Liver (tissue), 3 donors: ENCODE measurements around the gene RAB27B.

ENCODE experiments used
- CTCF ChIP-seq: fragments of 150-350 bp; IDR thresholded peaks from 2 replicates; pipeline ENCODE4 v1.5.1; 2017; ENCODE audit warnings: improper control_type of control experiment, low read depth, low read length; ENCODE audit not compliant: missing input control
- RAD21 ChIP-seq, 2 donors: IDR thresholded peaks; 2 replicates each; pipeline ENCODE4 v1.6.1; 2016; ENCODE audit warnings: antibody characterized with exemption in 2 of 2, mild to moderate bottlenecking in 2 of 2
- REST ChIP-seq: IDR thresholded peaks from 2 replicates; pipeline ENCODE4 v1.6.1; 2016; ENCODE audit warnings: antibody characterized with exemption, mild to moderate bottlenecking
- donor health status: healthy.
- donor health status: healthy.

- TF ChIP-seq CTCF (no peak), REST (no peak), RAD21 (IDR thresholded peaks at IDR 0.05) (no peak)
Observed at GRCh38 chr18:54926593-54927325, 98.5 kb downstream of the RAB27B start.
